ENCODE measurements around the gene GTF2A2. TPM values are rescaled to one million over a fixed set of nuclear protein-coding genes. Genes with fewer than 3 reads are reported as not detected.

The GTF2A2 gene
- total and polyA plus RNA-seq, 10 of the 15 experiments (the other 5 are each of a cell fraction or from before 2014, with no cell fraction given): 89.2 to 565 (median 137) TPM

- Histone ChIP-seq H3K36me3 (ENCODE audit: control insufficient read depth in 2 of 2, insufficient read depth in 2 of 2, low read length in 1 of 2) (peaks cover 1 to 8% of the 10 kb centered on the region in 2 experiments; a peak in 3 of 4 replicates), H3K27ac (ENCODE audit: control insufficient read depth, insufficient read depth) (peak overlapping the region; percentile 81), H3K4me2 (ENCODE audit: control insufficient read depth, insufficient read depth) (peak overlapping the region; percentile 98), H3K9ac (ENCODE audit: control insufficient read depth, insufficient read depth, low read length) (peak overlapping the region; percentile 0; the same call in 1 of the 2 replicates), H3K27me3 (replicated peaks in 1 of 2; ENCODE audit: control insufficient read depth in 2 of 2, insufficient read depth in 2 of 2, low read length in 1 of 2) (no peaks in the 10 kb centered on the region), H2AFZ (ENCODE audit: control insufficient read depth, low read depth, low read length) (no peak overlapping the region), H4K20me1 (ENCODE audit: control insufficient read depth, insufficient read depth) (no peaks in the 10 kb centered on the region), H3K79me2 (ENCODE audit: control insufficient read depth, insufficient read depth, low read length) (peaks cover 59% of the 10 kb centered on the region), H3K9me3 (replicated peaks; ENCODE audit: control insufficient read depth, insufficient read depth, low read length) (no peaks in the 10 kb centered on the region), H3K4me3 (peak overlapping the region; percentile 65), H3K4me1 (ENCODE audit: control insufficient read depth, insufficient read depth, low read length) (peaks cover 9% of the 10 kb centered on the region)
- no peak for FAIRE-seq
- POLR2A ChIA-PET: no interaction called here
- BruUV-seq (replicated peaks): no TSS peak
- SMC1A ChIA-PET (ENCODE audit: uncharacterized antibody, unreplicated experiment): interaction anchor here (0.9 to 1.9 kb wide), 4 partner anchors 61 to 698 kb away, joined by 3 to 5 read pairs (median 3); no protein-coding TSS in a partner anchor
- no peak for ATAC-seq
- RAD21 ChIA-PET (ENCODE audit: unreplicated experiment): interaction anchor here (1.1 kb wide), 1 partner anchor 157 kb away, joined by 3 read pairs; no protein-coding TSS in a partner anchor
- CTCF ChIA-PET: interaction anchor here (0.7 to 0.9 kb wide), 2 partner anchors 153 to 490 kb away, joined by 3 read pairs; no protein-coding TSS in a partner anchor
- WGBS (ENCODE audit: insufficient coverage, insufficient replicate concordance, low lambda C conversion rate, missing lambda C conversion rate): 6% methylated on average over 1 of the region's 1 CpG
- DNase-seq (ENCODE audit: low read depth, low spot score): no peak
- in situ Hi-C loops (cut with MboI): no loop called here
- intact Hi-C loops (cut with micrococcal nuclease; ENCODE audit: unreplicated experiment): loop anchor here (5.0 kb wide), 1 partner anchor 711 kb away; the partner anchor contains the start of gene ANXA2
- 0 out of 2 replicates have a peak, but pooled peaks have one; percentile 19 for TF ChIP-seq NR2F1 (conservative IDR thresholded peaks at IDR 0.05)
- no peak for TF ChIP-seq RAD51 (IDR thresholded peaks at IDR 0.05)
- no peak for TF ChIP-seq NR2C1 (IDR thresholded peaks at IDR 0.05)
- no peak for TF ChIP-seq GATAD2B (conservative IDR thresholded peaks at IDR 0.05; ENCODE audit: low read depth)
Observed at GRCh38 chr15:59685737-59686297, 28.5 kb upstream of the GTF2A2 start.

GRCh38 chr15:59680870-59681269 lies 23.6 kb upstream of the GTF2A2 start:
- DNase-seq (ENCODE audit: low read depth, low spot score) (no peak), FAIRE-seq (no peak), ATAC-seq (no peak)
- BruUV-seq (replicated peaks): no TSS peak
- Histone ChIP-seq H3K27me3 (replicated peaks in 1 of 2; ENCODE audit: control insufficient read depth in 2 of 2, insufficient read depth in 2 of 2, low read length in 1 of 2) (no peaks in the 10 kb centered on the region), H3K9me3 (replicated peaks; ENCODE audit: control insufficient read depth, insufficient read depth, low read length) (no peaks in the 10 kb centered on the region), H3K27ac (ENCODE audit: control insufficient read depth, insufficient read depth) (no peak overlapping the region), H3K9ac (ENCODE audit: control insufficient read depth, insufficient read depth, low read length) (no peak overlapping the region), H3K79me2 (ENCODE audit: control insufficient read depth, insufficient read depth, low read length) (peaks cover 27% of the 10 kb centered on the region), H4K20me1 (ENCODE audit: control insufficient read depth, insufficient read depth) (no peaks in the 10 kb centered on the region), H3K4me3 (no peak overlapping the region), H2AFZ (ENCODE audit: control insufficient read depth, low read depth, low read length) (no peak overlapping the region), H3K36me3 (ENCODE audit: control insufficient read depth in 2 of 2, insufficient read depth in 2 of 2, low read length in 1 of 2) (peaks cover 12 to 26% of the 10 kb centered on the region in 2 experiments; a peak in 3 of 4 replicates), H3K4me2 (ENCODE audit: control insufficient read depth, insufficient read depth) (no peak overlapping the region), H3K4me1 (ENCODE audit: control insufficient read depth, insufficient read depth, low read length) (no peaks in the 10 kb centered on the region)
- intact Hi-C loops (cut with micrococcal nuclease; ENCODE audit: unreplicated experiment): no loop called here
- 97% methylated on average over 4 of the region's 5 CpGs for WGBS (ENCODE audit: insufficient coverage, insufficient replicate concordance, low lambda C conversion rate, missing lambda C conversion rate)
- no peak for TF ChIP-seq REST (IDR thresholded peaks at IDR 0.05; ENCODE audit: low read depth, low read length)
- no peak for TF ChIP-seq MYC (IDR thresholded peaks at IDR 0.05; ENCODE audit: insufficient read depth, insufficient read length, insufficient replicate concordance, low read length, severe bottlenecking)
- no peak for TF ChIP-seq PML (IDR thresholded peaks at IDR 0.05; ENCODE audit: low read length)
- TF ChIP-seq ZNF217 (IDR thresholded peaks at IDR 0.05): no peak
- TF ChIP-seq EED (IDR thresholded peaks at IDR 0.05; ENCODE audit: low read depth): no peak
- no peak for TF ChIP-seq LARP7 (IDR thresholded peaks at IDR 0.05)
- in situ Hi-C loops (cut with MboI): no loop called here
- RAD21 ChIA-PET (ENCODE audit: unreplicated experiment): no interaction called here
- SMC1A ChIA-PET (ENCODE audit: uncharacterized antibody, unreplicated experiment): interaction anchor here (0.9 kb wide), 1 partner anchor 24 kb away, joined by 3 read pairs; no protein-coding TSS in a partner anchor
- CTCF ChIA-PET: interaction anchor here (0.6 to 1.0 kb wide), 3 partner anchors 11 to 771 kb away, joined by 3 to 4 read pairs (median 3); no protein-coding TSS in a partner anchor
- POLR2A ChIA-PET: no interaction called here
